Right ventricle myocardium inferior (tissue), 1 donor: ENCODE results near the gene RAD51AP2. TPM values are rescaled to one million over a fixed set of nuclear protein-coding genes. Genes with fewer than 3 reads are reported as not detected.
"Not testable (repeated sequence)": the region's sequence is repeated elsewhere in the genome, so short reads cannot be mapped to it uniquely, and the experiment has no call there.

ENCODE experiments used
- ATAC-seq: fragments of 200-7000 bp; cut with Tn5 transposase; one replicate; pipeline ENCODE4 v1.9.1; 2020; ENCODE audit warnings: mild to moderate bottlenecking, moderate library complexity
- DNase-seq: peaks from one replicate; pipeline ENCODE4 v3.0.0; 2021; ENCODE audit errors: missing footprints
- intact Hi-C: fragments of 100-400 bp; cut with DNase I; formaldehyde crosslinking; loops from one replicate; pipeline ENCODE4 v1.11.0; 2022
- long read RNA-seq: library from polyadenylated mRNA; unstranded; transcript quantifications from one replicate; pipeline ENCODE4 v2.0.0, GENCODE V29; 2021
- total RNA-seq: library from RNA; stranded (reverse); fragmentation: NEBNext Ultra II Directional; extraction: Animal tissue kit (Norgen Biotek cat#: 25700); gene quantifications from one replicate; pipeline ENCODE4 v1.2.1, GENCODE V29; 2021
- donor health status: DM: no; HTN: yes; CAD: no; lungs with severe emphysema.

Gene RAD51AP2
- 0.11 TPM for total RNA-seq
- long read RNA-seq, result 0 reads

- intact Hi-C loops, result loop anchor here (2.0 to 5.0 kb wide), 2 partner anchors 20 to 59 kb away; no protein-coding TSS in a partner anchor
- peak; percentile 89 for DNase-seq
- peak; percentile 100 for ATAC-seq
These were observed at the start of gene RAD51AP2 for GRCh38 chr2:17518212-17519154. Gene RAD51AP2 (minus strand): TSS chr2:17518440. CDS start chr2:17518415, 25 bp downstream.

- ATAC-seq, intact Hi-C loops, DNase-seq: not testable (repeated sequence)
These were observed 47.5 kb upstream of the RAD51AP2 start for GRCh38 chr2:17565726-17566125.

GRCh38 chr2:17558878-17559277, 40.6 kb upstream of the RAD51AP2 start:
- no peak for ATAC-seq
- no peak for DNase-seq
- intact Hi-C loops, result no loop called here

GRCh38 chr2:17558053-17558452, 39.8 kb upstream of the RAD51AP2 start:
- no peak for DNase-seq
- intact Hi-C loops, result no loop called here
- no peak for ATAC-seq

- ATAC-seq, result no peak
These were observed 39.4 kb upstream of the RAD51AP2 start for GRCh38 chr2:17557596-17557995.

GRCh38 chr2:17555150-17555549, 36.9 kb upstream of the RAD51AP2 start:
- intact Hi-C loops, result no loop called here
- ATAC-seq, result no peak
- no peak for DNase-seq

More at GRCh38 chr2:17557596-17557995, 39.4 kb upstream of the RAD51AP2 start:
- DNase-seq, result no peak
- intact Hi-C loops, result no loop called here

GRCh38 chr2:17550907-17551306, 32.7 kb upstream of the RAD51AP2 start:
- DNase-seq (no peak), ATAC-seq (no peak)
- intact Hi-C loops, result no loop called here

GRCh38 chr2:17547737-17548136, 29.5 kb upstream of the RAD51AP2 start:
- no peak for DNase-seq
- no peak for ATAC-seq
- intact Hi-C loops, result loop anchor here (10.0 kb wide), 1 partner anchor 97 kb away; no protein-coding TSS in a partner anchor

- DNase-seq (no peak), ATAC-seq (no peak)
- intact Hi-C loops, result loop anchor here (10.0 kb wide), 1 partner anchor 98 kb away; no protein-coding TSS in a partner anchor
These were observed 29.0 kb upstream of the RAD51AP2 start for GRCh38 chr2:17547237-17547636.

GRCh38 chr2:17545680-17546613, 27.7 kb upstream of the RAD51AP2 start:
- ATAC-seq, result no peak
- no peak for DNase-seq

GRCh38 chr2:17544256-17544655, 26.0 kb upstream of the RAD51AP2 start:
- ATAC-seq (no peak), DNase-seq (no peak)
- intact Hi-C loops, result loop anchor here (5.0 to 10.0 kb wide), 2 partner anchors 101 to 123 kb away; no protein-coding TSS in a partner anchor

More at GRCh38 chr2:17545680-17546613, 27.7 kb upstream of the RAD51AP2 start:
- intact Hi-C loops, result loop anchor here (10.0 kb wide), 1 partner anchor 99 kb away; no protein-coding TSS in a partner anchor

- no peak for ATAC-seq
- intact Hi-C loops, result loop anchor here (1.0 to 10.0 kb wide), 3 partner anchors 34 to 123 kb away; no protein-coding TSS in a partner anchor
- no peak for DNase-seq
These were observed 25.6 kb upstream of the RAD51AP2 start for GRCh38 chr2:17543848-17544247.

- intact Hi-C loops, result loop anchor here (1.0 to 10.0 kb wide), 3 partner anchors 33 to 124 kb away; no protein-coding TSS in a partner anchor
- DNase-seq, result no peak
These were observed 25.0 kb upstream of the RAD51AP2 start for GRCh38 chr2:17543131-17543660.

GRCh38 chr2:17542471-17542870, 24.2 kb upstream of the RAD51AP2 start:
- intact Hi-C loops, result loop anchor here (5.0 to 10.0 kb wide), 2 partner anchors 102 to 125 kb away; no protein-coding TSS in a partner anchor
- ATAC-seq, result no peak
- DNase-seq, result no peak

More at GRCh38 chr2:17543131-17543660, 25.0 kb upstream of the RAD51AP2 start:
- no peak for ATAC-seq

GRCh38 chr2:17541531-17541950, 23.3 kb upstream of the RAD51AP2 start:
- no peak for DNase-seq
- intact Hi-C loops, result loop anchor here (2.0 to 10.0 kb wide), 3 partner anchors 71 to 126 kb away; no protein-coding TSS in a partner anchor
- ATAC-seq, result no peak

- no peak for ATAC-seq
- intact Hi-C loops, result loop anchor here (2.0 to 10.0 kb wide), 3 partner anchors 70 to 126 kb away; no protein-coding TSS in a partner anchor
These were observed 22.7 kb upstream of the RAD51AP2 start for GRCh38 chr2:17540813-17541530.

GRCh38 chr2:17540093-17540812, 22.0 kb upstream of the RAD51AP2 start, which contains the start of gene VSNL1:
Gene VSNL1 (plus strand): TSS chr2:17540696. CDS start chr2:17592075, 51,379 bp downstream.
- DNase-seq (peak; percentile 76), ATAC-seq (peak; percentile 83)
- intact Hi-C loops, result loop anchor here (2.0 to 10.0 kb wide), 3 partner anchors 69 to 127 kb away; no protein-coding TSS in a partner anchor

More at GRCh38 chr2:17540813-17541530, 22.7 kb upstream of the RAD51AP2 start:
- no peak for DNase-seq
